GM19455 (cell line): Measurements from ENCODE around the gene SBNO2.
"Not testable (repeated sequence)": the region's sequence is repeated elsewhere in the genome, so short reads cannot be mapped to it uniquely, and the experiment has no call there.

Experiments
- ATAC-seq: cut with Tn5 transposase; IDR thresholded peaks from one replicate; pipeline ENCODE4 v1.9.1; 2021; ENCODE audit not compliant: unreplicated experiment

The SBNO2 gene

DNA sequence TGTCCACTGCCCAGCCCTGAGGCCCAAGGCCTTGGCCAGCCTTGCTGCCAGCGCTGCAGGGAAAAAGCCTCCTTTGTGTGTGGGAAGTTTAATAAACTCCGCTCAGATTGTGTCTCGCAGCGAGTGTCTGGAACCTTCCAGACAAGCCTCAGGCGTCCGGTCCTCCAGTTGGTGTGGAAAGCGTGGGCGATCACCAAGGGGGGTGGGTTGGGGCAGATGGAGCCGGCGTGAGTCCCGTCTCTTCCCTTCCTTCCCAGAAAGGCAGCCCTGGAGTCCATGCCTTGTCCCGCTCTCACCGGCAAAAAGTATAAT, 36.1 kb upstream of the SBNO2 start:
- ATAC-seq = no peak

DNA sequence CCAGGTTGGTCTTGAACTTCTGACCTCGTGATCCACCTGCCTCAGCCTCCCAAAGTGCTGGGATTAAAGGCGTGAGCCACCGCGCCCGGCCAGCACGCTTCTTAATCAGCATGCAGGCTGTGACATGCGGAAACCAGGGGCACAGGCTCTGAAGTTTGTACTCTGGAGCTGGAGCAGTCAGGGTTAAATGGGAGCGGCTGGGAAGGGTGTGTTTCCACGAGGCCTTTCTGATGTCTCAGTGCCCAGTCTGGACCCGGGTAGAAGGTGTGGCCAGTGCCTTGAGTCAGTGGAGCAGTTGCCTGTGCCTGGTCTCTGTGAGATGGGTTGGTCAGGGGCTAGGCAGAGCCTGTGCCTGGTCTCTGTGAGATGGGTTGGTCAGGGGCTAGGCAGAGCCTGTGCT, 34.8 kb upstream of the SBNO2 start:
- not testable (repeated sequence) for ATAC-seq

DNA sequence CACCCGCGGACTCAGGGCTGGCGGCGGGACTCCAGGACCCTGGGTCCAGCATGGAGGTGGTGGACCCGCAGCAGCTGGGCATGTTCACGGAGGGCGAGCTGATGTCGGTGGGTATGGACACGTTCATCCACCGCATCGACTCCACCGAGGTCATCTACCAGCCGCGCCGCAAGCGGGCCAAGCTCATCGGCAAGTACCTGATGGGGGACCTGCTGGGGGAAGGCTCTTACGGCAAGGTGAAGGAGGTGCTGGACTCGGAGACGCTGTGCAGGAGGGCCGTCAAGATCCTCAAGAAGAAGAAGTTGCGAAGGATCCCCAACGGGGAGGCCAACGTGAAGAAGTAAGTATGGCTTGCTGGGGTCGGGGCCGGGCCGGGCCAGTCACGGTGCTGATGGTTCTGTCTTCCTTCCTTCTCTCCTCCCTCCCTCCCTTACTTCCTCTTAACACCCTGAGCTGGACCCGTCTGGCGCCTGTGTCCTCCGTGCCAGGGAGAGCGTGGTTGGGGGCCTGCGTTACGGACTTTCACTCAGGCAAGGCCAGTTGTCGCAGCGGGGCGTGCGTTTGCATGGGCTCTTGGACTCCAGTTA, 32.9 kb upstream of the SBNO2 start:
- no peak for ATAC-seq

DNA sequence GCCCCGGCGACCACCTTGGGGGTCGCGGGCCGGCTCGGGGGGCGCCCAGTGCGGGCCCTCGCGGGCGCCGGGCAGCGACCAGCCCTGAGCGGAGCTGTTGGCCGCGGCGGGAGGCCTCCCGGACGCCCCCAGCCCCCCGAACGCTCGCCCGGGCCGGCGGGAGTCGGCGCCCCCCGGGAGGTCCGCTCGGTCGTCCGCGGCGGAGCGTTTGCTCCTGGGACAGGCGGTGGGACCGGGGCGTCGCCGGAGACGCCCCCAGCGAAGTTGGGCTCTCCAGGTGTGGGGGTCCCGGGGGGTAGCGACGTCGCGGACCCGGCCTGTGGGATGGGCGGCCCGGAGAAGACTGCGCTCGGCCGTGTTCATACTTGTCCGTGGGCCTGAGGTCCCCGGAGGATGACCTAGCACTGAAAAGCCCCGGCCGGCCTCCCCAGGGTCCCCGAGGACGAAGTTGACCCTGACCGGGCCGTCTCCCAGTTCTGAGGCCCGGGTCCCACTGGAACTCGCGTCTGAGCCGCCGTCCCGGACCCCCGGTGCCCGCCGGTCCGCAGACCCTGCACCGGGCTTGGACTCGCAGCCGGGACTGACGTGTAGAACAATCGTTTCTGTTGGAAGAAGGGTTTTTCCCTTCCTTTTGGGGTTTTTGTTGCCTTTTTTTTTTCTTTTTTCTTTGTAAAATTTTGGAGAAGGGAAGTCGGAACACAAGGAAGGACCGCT, 32.2 kb upstream of the SBNO2 start:
- ATAC-seq = no peak

GRCh38 chr19:1205114-1206099, 31.3 kb upstream of the SBNO2 start, which contains the start of gene STK11:
STK11 (plus strand) TSS chr19:1205778; CDS start chr19:1206914, 1,136 bp downstream.
- ATAC-seq = peak; percentile 80

DNA sequence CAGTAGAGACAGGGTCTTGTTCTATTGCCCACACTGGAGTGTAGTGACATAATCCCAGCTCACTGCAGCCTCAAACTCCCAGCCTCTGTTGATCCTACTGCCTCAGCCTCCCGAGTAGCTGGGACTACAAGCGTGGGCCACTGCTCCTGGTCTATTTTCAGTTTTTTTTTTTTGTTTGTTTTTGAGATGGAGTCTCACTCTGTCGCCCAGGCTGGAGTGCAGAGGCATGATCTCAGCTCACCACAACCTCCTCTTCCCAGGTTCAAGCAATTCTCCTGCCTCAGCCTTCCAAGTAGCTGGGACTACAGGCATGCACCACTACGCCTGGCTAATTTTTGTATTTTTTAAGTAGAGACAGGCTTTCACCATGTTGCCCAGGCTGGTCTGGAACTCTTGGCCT, 26.5 kb upstream of the SBNO2 start:
- not testable (repeated sequence) for ATAC-seq

GRCh38 chr19:1199531-1199930, 25.5 kb upstream of the SBNO2 start:
- no peak for ATAC-seq

DNA sequence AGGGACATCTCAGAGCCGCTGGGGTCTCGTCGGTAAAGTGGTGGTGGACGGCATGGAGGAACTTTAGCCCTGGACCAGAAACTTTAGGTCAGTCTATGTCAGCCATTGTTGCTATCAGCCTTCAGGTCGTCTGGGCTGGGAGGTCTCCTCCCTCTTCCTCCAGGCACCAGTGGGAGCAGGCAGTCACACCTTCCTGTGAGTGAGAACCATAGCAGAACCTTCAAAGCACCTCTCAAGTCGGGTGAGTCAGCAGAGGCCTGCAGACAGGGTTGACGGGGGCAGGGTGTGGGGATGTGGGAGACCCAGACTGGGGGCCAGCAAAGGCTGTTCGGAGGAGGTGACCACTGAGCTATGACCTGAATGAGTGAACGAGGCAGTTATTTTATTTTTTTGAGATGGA, 15.4 kb upstream of the SBNO2 start:
- ATAC-seq = no peak

DNA sequence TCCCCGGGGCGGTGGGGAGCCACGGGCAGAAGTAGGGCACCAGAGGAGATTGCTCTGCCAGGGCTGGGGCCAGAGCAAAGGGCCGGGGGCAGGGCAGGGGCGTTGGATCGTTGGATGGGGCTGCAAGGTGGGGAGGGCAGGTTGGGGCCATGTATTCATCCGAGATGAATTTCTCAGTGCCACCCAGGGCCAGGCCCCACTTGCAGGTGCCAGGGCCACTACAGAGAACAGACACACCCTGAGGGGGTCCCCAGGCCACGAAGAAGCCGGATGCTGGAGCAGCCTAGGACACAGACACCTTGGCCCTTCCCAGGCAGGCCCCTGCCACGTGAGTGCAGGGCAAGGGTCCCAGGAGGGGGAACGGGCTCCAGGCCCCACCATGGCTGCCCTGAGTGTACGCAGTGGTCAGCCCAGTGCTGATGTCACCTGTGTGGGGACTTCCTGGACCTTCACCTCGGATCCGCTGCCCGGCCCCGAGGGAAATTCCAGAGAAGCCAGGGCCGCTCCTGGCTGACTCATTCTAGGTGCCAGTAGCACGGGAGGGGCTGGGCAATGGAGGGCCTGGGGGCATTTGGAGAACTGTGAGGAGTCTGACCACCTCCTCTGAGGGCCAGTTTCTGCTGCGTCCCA, 9.6 kb upstream of the SBNO2 start:
- ATAC-seq = no peak

DNA sequence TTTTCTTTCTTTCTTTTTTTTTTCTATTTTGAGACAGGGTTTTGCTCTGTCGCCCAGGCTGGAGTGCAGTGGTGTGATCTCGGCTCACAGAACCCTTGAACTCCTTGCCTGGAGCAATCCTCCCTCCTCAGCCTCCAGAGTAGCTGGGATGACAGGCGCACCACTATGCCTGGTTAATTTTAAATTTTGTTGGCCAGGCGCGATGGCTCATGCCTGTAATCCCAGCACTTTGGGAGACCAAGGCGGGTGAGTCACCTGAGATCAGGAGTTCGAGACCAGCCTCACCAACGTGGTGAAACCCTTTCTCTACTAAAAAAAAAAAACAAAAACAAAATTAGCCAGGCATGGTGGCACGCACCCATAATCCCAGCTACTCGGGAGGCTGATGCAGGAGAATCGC, 8.7 kb upstream of the SBNO2 start:
- no peak for ATAC-seq

DNA sequence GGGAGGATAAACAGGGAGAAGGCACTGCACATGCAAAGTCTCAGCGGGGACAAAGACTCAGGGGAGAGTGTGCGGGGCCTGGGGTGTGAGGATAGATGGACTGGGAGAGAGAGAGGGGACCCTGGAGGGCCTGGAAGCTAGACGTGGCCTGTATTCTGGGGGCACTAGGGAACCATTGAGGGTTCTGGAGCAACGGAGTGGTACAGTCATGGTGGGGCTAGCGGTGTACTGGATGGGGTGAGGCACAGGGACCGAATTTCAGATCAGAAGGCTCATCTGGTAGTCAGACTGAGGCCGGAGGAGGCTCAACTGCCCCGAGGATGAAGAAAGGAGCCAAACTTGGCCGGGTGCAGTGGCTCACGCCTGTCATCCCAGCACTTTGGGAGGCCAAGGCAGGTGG, 8.0 kb upstream of the SBNO2 start:
- ATAC-seq = no peak

DNA sequence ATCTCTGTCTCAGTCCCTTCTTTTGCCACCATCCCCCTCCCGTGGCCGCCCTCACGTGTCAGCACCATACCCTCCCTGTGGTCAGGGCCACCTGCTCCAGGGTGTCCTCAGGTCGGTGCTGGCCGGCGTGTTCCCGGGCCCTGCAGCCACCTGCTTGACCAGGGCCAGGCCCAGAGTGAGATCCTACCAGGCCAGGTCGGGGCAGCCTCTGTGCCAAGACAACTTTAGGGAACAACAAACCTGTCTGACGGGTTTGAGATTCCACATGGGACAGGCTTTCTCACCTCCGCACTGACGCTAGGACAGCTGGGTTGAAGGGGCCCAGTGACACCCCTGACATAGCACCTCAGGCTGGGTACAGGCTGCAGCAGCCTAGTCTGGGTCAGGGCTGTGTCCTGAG, 7.5 kb upstream of the SBNO2 start:
- no peak for ATAC-seq

GRCh38 chr19:1177322-1178114, 3.5 kb upstream of the SBNO2 start:
- no peak for ATAC-seq

- no peak for ATAC-seq
Measured at GRCh38 chr19:1173159-1173844, 766 bp downstream of the SBNO2 start.

GRCh38 chr19:1172353-1173158, 1.5 kb downstream of the SBNO2 start:
- ATAC-seq = no peak

GRCh38 chr19:1171755-1172352, 2.2 kb downstream of the SBNO2 start:
- no peak for ATAC-seq

GRCh38 chr19:1170938-1171754, 2.9 kb downstream of the SBNO2 start:
- ATAC-seq = no peak
